Jurkat, Clone E6-1 (cell line): ENCODE data around the gene CASKIN1.
"Not testable (repeated sequence)": the region's sequence is repeated elsewhere in the genome, so short reads cannot be mapped to it uniquely, and the experiment has no call there.

Source experiments
- DNase-seq: peaks from one replicate; pipeline ENCODE4 v3.0.0-alpha.2; 2011; ENCODE audit warnings: low read depth, low spot score
- H3K4me3 ChIP-seq: 2 replicates; pipeline ENCODE4 v1.5.1; 2011; ENCODE audit warnings: mild to moderate bottlenecking, low read length, control low read depth, moderate library complexity

CASKIN1 gene

GRCh38 chr16:2149630-2150417 lies 46.6 kb downstream of the CASKIN1 start:
- peak overlapping the region; percentile 56 for H3K4me3 ChIP-seq

DNA sequence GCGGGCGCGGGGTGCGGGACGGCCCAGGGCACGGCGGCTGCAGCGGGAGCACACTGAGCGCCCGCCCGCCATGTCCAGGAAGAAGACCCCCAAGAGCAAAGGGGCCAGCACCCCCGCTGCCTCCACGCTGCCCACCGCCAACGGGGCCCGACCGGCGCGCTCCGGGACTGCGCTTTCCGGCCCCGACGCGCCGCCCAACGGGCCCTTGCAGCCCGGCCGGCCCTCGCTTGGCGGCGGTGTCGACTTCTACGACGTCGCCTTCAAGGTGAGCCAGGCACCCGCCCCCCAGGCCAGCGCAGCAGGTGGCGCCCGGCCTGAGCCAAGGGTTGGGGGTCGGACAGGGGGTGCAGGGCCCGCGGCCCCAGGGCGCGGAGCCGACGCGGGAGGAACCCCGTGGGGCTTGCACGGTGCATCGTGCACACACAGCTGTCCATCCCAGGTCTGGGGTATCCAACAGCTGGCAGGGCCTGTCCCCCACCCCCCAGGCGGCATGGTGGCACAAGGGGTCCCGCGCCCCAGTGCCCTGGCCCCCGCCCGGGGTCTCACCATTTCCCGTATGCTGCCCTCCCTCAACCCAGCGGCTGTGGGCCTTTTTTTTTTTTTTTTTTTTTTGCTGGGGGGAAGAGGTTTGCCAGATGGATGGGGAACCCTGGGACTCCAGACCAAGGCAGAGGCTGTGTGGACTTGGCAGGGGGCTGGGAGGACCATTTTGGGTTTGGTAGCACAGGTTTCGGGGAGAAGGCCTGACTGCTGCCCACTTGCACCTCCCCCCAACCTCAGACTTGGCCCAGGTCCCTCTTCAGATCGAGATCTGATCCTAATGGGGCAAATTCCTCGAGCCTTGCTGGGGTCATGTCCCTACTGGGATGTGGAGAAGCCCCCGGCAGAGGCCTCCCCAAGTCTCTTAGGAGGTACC lies 47.4 kb downstream of the CASKIN1 start:
- no peak for DNase-seq
- H3K4me3 ChIP-seq: peak overlapping the region; percentile 56

More at GRCh38 chr16:2149630-2150417, 46.6 kb downstream of the CASKIN1 start:
- no peak for DNase-seq

DNA sequence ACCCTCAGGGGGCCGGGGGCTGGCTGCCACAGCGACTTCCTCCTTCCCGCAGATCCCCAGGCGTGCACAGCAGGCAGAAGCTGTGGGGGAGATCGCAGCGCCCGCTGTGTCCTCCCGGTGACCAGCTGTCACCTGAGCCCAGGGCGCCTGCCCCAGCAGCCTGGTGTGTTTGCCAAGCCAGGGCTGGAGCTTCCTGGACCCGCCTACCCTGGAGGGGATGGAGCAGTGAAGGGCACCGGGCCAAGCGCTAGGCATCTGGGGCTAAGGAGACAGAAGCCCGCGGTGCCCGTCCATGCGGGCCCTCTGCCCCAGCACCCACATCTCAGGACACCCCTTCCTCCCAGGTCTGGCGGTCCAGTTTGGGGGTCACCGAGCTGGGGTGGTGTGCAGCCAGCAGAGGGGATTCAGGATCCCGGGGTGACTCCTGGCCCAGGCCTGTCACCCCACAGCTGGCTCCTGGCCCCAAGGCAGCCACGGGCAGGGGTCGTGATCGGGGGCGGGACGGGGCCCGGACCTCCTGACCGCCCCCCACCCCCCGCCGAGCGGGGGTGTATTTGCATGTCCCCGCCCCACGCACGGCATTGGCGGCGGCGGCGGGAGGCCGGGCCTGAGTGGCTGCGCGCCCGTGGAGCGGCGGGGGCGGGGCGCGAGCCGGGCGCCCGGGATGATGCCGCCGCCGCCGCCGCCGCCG lies 48.3 kb downstream of the CASKIN1 start, which contains the start of gene RAB26:
TSS of gene RAB26 (plus strand) at position 645 of the 691 bp plus-strand sequence. CDS start 159 bp downstream, outside the sequence.
- no peak for DNase-seq
- H3K4me3 ChIP-seq: peak within 1 kb of the TSS; percentile 56

DNA sequence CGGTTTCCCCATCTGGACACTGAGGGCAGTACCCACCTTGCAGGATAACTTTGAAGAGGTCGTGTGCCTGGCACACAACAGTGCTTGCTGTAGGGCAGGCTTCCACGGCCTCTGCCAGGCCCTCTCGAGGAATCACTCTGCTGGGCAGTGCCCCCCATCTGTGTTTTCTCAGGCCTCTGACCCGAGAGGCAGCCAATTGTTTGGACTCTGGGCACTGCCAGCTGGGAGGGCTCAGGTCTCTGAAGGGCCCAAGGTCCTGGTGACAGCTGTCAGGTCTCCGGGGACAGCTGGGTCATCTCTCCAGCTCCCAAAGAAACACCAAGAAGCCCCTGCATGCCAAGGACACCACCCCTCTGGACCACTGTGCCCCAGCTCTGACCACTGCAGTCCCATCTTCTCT lies 49.0 kb downstream of the CASKIN1 start:
- no peak overlapping the region for H3K4me3 ChIP-seq

GRCh38 chr16:2145843-2146242 lies 50.6 kb downstream of the CASKIN1 start:
- no peak for DNase-seq
- H3K4me3 ChIP-seq: no peak overlapping the region

More for the DNA sequence above, 49.0 kb downstream of the CASKIN1 start:
- no peak for DNase-seq

- no peak overlapping the region for H3K4me3 ChIP-seq
- no peak for DNase-seq
Observed at GRCh38 chr16:2143878-2144485, 52.4 kb downstream of the CASKIN1 start.

GRCh38 chr16:2142942-2143877 lies 53.2 kb downstream of the CASKIN1 start:
- H3K4me3 ChIP-seq: no peak overlapping the region
- DNase-seq: no peak

DNA sequence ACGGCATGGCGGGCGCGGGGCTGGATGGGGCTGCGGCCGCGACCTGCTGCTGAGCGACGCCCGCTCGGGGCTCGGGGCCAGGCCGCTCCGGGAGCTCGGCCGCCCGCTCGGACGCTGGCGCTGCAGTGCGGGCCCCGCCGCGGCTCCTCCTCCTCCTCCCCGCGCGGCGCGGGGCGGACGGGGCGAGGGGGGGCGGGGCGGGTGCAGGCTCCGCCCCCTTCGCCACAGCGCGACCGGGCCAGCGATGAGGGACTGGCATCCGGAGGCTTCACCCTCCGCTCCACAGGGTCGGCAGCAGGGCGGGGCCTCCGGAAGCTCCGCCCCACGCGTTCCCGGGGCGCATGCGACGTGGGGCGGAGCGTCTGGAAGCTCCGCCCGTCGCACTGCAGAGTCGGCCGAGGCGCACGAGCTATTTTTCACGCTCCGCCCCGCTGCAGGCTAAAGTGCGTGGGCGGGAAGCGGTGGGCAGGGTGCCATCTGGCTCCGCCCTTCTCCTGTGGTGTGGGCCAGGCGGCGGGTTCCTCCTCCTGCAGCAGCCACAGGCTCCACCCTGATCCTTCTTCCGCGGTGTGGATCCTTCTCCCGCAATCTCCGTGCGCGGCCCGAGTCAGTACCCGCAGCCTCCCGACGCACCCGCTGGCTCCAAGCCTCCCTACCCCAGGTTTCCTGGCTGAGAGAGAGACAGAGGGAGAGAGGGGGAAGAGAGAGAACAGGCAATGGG lies 60.5 kb downstream of the CASKIN1 start, which contains the start of gene PKD1:
TSS of gene PKD1 (minus strand) at position 129 of the 721 bp plus-strand sequence. CDS start 209 bp downstream, outside the sequence.
- DNase-seq: peak; percentile 92
- H3K4me3 ChIP-seq: peak within 1 kb of the TSS; percentile 51

GRCh38 chr16:2135071-2135470 lies 61.3 kb downstream of the CASKIN1 start:
- H3K4me3 ChIP-seq: peak overlapping the region; percentile 46
- not testable (repeated sequence) for DNase-seq

DNA sequence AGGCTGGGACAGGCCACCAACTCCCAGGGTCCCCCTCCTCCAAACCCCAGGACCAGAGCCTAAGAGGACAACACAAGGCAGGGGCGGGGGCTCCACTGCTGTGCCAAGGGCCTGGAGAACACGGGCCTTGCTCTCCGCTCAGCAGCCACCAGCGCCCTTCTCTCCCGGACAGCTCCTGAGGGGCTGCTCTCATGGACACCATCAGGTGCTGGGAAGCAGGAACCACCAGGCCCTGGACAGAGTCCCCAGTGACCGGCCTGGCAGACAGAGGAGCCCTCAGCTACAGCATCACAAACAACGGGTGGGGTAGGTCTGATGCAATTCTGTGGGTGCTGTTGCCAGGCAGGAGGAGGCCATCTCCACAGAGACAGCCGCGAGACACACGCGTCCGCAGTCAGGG lies 62.6 kb downstream of the CASKIN1 start:
- H3K4me3 ChIP-seq, DNase-seq: not testable (repeated sequence)

GRCh38 chr16:2129890-2130447 lies 66.4 kb downstream of the CASKIN1 start:
- not testable (repeated sequence) for H3K4me3 ChIP-seq, DNase-seq

DNA sequence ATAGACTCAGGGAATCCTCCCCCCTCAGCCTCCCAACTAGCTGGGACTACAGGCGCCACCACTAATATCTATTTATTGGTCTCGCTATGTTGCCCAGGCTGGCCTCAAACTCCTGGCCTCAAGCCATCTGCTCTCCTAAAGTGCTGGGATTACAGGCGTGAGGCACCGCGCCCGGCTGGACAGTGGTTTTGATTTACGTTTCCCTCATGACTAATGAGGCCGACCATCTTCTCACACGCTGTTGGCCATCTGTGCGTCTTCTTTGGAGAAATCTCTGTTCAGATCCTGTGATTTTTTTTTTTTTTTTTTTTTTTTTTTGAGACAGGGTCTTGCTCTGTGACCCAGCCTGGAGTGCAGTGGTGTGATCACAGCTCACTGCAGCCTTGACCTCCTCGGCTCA lies 67.2 kb downstream of the CASKIN1 start:
- not testable (repeated sequence) for H3K4me3 ChIP-seq, DNase-seq

DNA sequence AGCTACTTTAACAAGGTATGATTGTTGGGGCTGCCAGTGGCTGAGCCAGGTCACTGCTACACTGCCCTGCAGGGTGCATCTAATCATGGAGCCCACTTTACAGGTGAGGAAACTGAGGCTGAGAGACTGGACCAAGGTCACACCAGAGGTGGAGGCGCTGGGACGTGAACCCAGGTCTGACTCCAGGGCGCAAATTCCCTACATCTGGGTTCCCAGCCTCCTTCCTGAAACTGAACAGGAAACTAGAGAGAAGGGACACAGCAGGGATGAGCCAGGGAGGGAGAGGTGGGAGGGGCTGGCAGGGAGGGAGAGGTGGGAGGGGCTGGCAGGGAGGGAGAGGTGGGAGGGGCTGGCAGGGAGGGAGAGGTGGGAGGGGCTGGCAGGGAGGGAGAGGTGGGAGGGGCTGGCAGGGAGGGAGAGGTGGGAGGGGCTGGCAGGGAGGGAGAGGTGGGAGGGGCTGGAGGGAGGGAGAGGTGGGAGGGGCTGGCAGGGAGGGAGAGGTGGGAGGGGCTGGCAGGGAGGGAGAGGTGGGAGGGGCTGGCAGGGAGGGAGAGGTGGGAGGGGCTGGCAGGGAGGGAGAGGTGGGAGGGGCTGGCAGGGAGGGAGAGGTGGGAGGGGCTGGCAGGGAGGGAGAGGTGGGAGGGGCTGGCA lies 68.7 kb downstream of the CASKIN1 start:
- H3K4me3 ChIP-seq, DNase-seq: not testable (repeated sequence)
